HL-60 (cell line): ENCODE data around the gene AOC1.
A peak's percentile ranks its signal among the peaks of the same experiment; 100 is the strongest.

Experiments used
- DNase-seq, 2 experiments: peaks; one replicate each; pipeline ENCODE4 v3.0.0-alpha.2; 2010 to 2020; ENCODE audit warnings: low read depth in 1 of 2, low spot score in 1 of 2
- H3K27ac ChIP-seq: fragments of 250-450 bp; sonication (Bioruptor Pico); replicated peaks from 2 replicates; pipeline ENCODE4 v1.5.1; 2020; ENCODE audit warnings: mild to moderate bottlenecking, moderate library complexity
- H3K27me3 ChIP-seq: fragments of 250-450 bp; sonication (Bioruptor Pico); 2 replicates; pipeline ENCODE4 v1.5.1; 2021; ENCODE audit warnings: mild to moderate bottlenecking, moderate library complexity; ENCODE audit not compliant: insufficient read depth, poor library complexity, severe bottlenecking
- H3K4me3 ChIP-seq: replicated peaks from 2 replicates; pipeline ENCODE4 v1.5.1; 2011; ENCODE audit warnings: mild to moderate bottlenecking, control low read depth, low read length; ENCODE audit not compliant: insufficient read depth
- CTCF ChIP-seq: IDR thresholded peaks from one replicate; pipeline ENCODE4 v1.5.1; 2011; ENCODE audit warnings: low read length, control low read depth, inconsistent platforms; ENCODE audit not compliant: insufficient read depth
- GABPA ChIP-seq: IDR thresholded peaks from 2 replicates; pipeline ENCODE4 v1.6.1; 2012; ENCODE audit warnings: low read depth
- POLR2AphosphoS5 ChIP-seq: IDR thresholded peaks from 2 replicates; pipeline ENCODE4 v1.6.1; 2012; ENCODE audit warnings: low read depth
- SPI1 ChIP-seq: IDR thresholded peaks from 2 replicates; pipeline ENCODE4 v1.6.1; 2012; ENCODE audit warnings: low read depth, mild to moderate bottlenecking, borderline replicate concordance
- long read RNA-seq: library from polyadenylated mRNA; unstranded; transcript quantifications from one replicate; pipeline ENCODE4 v2.0.0, GENCODE V29; 2020
- TF ChIP-seq, protein P1 (sequence below): IDR thresholded peaks from 2 replicates; pipeline ENCODE4 v1.6.1; 2012; ENCODE audit warnings: low read depth; ENCODE audit not compliant: insufficient replicate concordance

The AOC1 gene, protein sequence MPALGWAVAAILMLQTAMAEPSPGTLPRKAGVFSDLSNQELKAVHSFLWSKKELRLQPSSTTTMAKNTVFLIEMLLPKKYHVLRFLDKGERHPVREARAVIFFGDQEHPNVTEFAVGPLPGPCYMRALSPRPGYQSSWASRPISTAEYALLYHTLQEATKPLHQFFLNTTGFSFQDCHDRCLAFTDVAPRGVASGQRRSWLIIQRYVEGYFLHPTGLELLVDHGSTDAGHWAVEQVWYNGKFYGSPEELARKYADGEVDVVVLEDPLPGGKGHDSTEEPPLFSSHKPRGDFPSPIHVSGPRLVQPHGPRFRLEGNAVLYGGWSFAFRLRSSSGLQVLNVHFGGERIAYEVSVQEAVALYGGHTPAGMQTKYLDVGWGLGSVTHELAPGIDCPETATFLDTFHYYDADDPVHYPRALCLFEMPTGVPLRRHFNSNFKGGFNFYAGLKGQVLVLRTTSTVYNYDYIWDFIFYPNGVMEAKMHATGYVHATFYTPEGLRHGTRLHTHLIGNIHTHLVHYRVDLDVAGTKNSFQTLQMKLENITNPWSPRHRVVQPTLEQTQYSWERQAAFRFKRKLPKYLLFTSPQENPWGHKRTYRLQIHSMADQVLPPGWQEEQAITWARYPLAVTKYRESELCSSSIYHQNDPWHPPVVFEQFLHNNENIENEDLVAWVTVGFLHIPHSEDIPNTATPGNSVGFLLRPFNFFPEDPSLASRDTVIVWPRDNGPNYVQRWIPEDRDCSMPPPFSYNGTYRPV
- long read RNA-seq, partial matches to known transcripts, result 2 of 2 reads
- long read RNA-seq, other reads (novel, unspliced or antisense), result 0 of 2 reads

GRCh38 chr7:150852371-150852905 is at the start of gene AOC1:
Gene AOC1, plus strand, starts transcription at chr7:150852517. Its CDS starts 3,954 bp downstream, at chr7:150856471.
- peak; percentile 38 to 89 for DNase-seq
- TF ChIP-seq SPI1, result no peak
- peak within 1 kb of the TSS; percentile 6; the same call in 1 of the 2 replicates for H3K4me3 ChIP-seq
- H3K27ac ChIP-seq, result peak within 1 kb of the TSS; percentile 65
- H3K27me3 ChIP-seq, result no peaks in the 10 kb centered on the region

DNA sequence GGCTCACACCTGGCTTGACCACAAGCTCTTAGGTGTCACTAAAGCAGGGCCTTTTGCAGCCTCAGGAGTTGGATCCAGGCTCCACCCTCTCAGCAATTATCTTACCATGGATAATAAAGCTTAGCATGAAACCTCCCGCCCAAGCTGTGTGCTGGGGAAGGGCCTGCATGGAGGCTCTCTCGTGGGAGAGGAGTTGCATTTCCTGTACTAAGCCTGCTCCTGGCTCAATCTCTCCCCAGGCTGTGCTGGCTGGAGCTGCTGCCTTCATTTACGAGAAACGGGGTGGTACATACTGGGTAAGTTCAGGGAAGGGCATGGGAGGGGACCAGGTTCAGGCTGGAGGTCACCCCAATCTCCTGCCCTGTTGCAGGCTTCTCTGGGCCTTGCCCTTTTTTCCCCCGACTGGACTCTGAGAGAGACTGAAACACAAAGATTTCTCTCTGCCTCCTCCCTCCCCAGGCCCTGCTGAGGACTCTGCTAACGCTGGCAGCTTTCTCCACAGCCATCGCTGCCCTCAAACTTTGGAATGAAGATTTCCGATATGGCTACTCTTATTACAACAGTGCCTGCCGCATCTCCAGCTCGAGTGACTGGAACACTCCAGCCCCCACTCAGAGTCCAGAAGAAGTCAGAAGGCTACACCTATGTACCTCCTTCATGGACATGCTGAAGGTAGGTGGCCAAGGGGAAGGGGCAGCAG is 49.0 kb upstream of the AOC1 start:
- no peak for TF ChIP-seq SPI1
- no peak for TF ChIP-seq GABPA
- TF ChIP-seq POLR2AphosphoS5, result no peak
- TF ChIP-seq CTCF, result no peak
- TF ChIP-seq, protein P1, sequence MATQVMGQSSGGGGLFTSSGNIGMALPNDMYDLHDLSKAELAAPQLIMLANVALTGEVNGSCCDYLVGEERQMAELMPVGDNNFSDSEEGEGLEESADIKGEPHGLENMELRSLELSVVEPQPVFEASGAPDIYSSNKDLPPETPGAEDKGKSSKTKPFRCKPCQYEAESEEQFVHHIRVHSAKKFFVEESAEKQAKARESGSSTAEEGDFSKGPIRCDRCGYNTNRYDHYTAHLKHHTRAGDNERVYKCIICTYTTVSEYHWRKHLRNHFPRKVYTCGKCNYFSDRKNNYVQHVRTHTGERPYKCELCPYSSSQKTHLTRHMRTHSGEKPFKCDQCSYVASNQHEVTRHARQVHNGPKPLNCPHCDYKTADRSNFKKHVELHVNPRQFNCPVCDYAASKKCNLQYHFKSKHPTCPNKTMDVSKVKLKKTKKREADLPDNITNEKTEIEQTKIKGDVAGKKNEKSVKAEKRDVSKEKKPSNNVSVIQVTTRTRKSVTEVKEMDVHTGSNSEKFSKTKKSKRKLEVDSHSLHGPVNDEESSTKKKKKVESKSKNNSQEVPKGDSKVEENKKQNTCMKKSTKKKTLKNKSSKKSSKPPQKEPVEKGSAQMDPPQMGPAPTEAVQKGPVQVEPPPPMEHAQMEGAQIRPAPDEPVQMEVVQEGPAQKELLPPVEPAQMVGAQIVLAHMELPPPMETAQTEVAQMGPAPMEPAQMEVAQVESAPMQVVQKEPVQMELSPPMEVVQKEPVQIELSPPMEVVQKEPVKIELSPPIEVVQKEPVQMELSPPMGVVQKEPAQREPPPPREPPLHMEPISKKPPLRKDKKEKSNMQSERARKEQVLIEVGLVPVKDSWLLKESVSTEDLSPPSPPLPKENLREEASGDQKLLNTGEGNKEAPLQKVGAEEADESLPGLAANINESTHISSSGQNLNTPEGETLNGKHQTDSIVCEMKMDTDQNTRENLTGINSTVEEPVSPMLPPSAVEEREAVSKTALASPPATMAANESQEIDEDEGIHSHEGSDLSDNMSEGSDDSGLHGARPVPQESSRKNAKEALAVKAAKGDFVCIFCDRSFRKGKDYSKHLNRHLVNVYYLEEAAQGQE, result no peak
- DNase-seq, result no peak
- peaks cover 24% of the 10 kb centered on the region for H3K27me3 ChIP-seq
- no peak overlapping the region for H3K4me3 ChIP-seq
- no peak overlapping the region for H3K27ac ChIP-seq

GRCh38 chr7:150804802-150805201 is 47.5 kb upstream of the AOC1 start:
- H3K27ac ChIP-seq, result no peak overlapping the region
- H3K4me3 ChIP-seq, result no peak overlapping the region
- TF ChIP-seq, protein P1, result no peak
- TF ChIP-seq SPI1 (no peak), CTCF (no peak), GABPA (no peak), POLR2AphosphoS5 (no peak)
- H3K27me3 ChIP-seq, result peaks cover 19% of the 10 kb centered on the region
- DNase-seq, result no peak
